ENCODE measurements around the gene CCDC112. TPM values are rescaled to one million over a fixed set of nuclear protein-coding genes. Genes with fewer than 3 reads are reported as not detected.

The CCDC112 gene
- total and polyA plus RNA-seq, 2 donors (not counting 3 experiments of a cell fraction or from before 2014, with no cell fraction given): 2.4 to 9.6 TPM

DNA sequence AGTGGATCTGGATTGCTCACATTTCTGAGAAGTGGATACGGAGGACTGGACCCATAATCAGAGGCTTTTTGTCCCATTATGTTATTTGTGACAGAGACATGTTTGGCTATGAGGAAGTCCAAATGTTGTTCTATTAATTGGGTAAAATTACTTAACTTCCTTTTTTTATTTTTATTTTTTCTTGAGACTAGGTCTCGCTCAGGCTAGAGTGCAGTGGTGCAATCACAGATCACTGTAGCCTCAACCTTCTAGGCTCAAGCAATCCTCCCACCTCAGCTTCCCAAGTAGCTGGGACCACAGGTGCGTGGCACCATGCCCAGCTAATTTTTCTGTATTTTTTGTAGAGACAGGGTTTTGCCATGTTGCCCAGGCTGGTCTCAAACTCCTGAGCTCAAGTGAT lies 21.9 kb downstream of the CCDC112 start:
- dilution Hi-C loops (cut with MboI; ENCODE audit: extremely low pct_ligation_motif_present, low sequenced_read_pairs): no loop called here
- H2AFZ ChIP-seq (ENCODE audit: low read depth, low read length): no peak overlapping the region
- POLR2A ChIA-PET: no interaction called here
- no peaks in the 10 kb centered on the region for H3K4me1 ChIP-seq (ENCODE audit: control insufficient read depth, extremely low read depth, insufficient read depth, low read length)
- no TSS peak for BruUV-seq (replicated peaks)
- H3K9me1 ChIP-seq (replicated peaks; ENCODE audit: control insufficient read depth, extremely low read depth, insufficient read depth, low read length): no peaks in the 10 kb centered on the region
- peaks cover 0 to 4% of the 10 kb centered on the region in 2 experiments for H3K36me3 ChIP-seq (ENCODE audit: control insufficient read depth in 2 of 2, extremely low read depth in 1 of 2, insufficient read depth in 2 of 2, low read length in 2 of 2)
- H3K27ac ChIP-seq (ENCODE audit: insufficient read depth, low read depth, low read length): no peak overlapping the region
- no peaks in the 10 kb centered on the region for H3K9me3 ChIP-seq (replicated peaks; ENCODE audit: control insufficient read depth, insufficient read depth, low read length)
- H3K27me3 ChIP-seq (ENCODE audit: control insufficient read depth in 2 of 2, insufficient read depth in 2 of 2, low read length in 2 of 2): no peaks in the 10 kb centered on the region
- FAIRE-seq (no peak), DNase-seq (ENCODE audit: low read depth, low spot score) (no peak)
- CTCF ChIA-PET: no interaction called here
- no peaks in the 10 kb centered on the region for H3K79me2 ChIP-seq (ENCODE audit: control insufficient read depth, insufficient read depth, low read length)
- H3K4me2 ChIP-seq (ENCODE audit: insufficient read depth, low read length): no peak overlapping the region
- no peak overlapping the region for H3K9ac ChIP-seq (replicated peaks; ENCODE audit: extremely low read depth, insufficient read depth, low read length)
- H3K4me3 ChIP-seq (replicated peaks in 1 of 3; ENCODE audit: insufficient read depth in 1 of 3, low read depth in 1 of 3, low read length in 3 of 3): no peak overlapping the region
- no peaks in the 10 kb centered on the region for H4K20me1 ChIP-seq (replicated peaks; ENCODE audit: control insufficient read depth, extremely low read depth, insufficient read depth, low read length)
- intact Hi-C loops (cut with micrococcal nuclease): no loop called here
- TF ChIP-seq FOS (IDR thresholded peaks at IDR 0.05; ENCODE audit: borderline replicate concordance, insufficient read depth, low read length) (no peak), POLR2AphosphoS5 (IDR thresholded peaks at IDR 0.05; ENCODE audit: insufficient read depth, low read depth, low read length) (no peak), GATA2 (IDR thresholded peaks at IDR 0.05; ENCODE audit: insufficient read depth, insufficient read length, low read depth, low read length) (no peak), CTCF (IDR thresholded peaks at IDR 0.05; ENCODE audit: extremely low read depth in 1 of 2, insufficient read depth in 1 of 2, low read depth in 1 of 2, low read length in 2 of 2) (no peak), MYC (IDR thresholded peaks at IDR 0.05; ENCODE audit: low read depth, low read length) (no peak), EZH2 (IDR thresholded peaks at IDR 0.05; ENCODE audit: borderline replicate concordance, low read depth, low read length, severe bottlenecking) (no peak), POLR2A (IDR thresholded peaks at IDR 0.05; ENCODE audit: low read depth, low read length) (no peak), JUN (IDR thresholded peaks at IDR 0.05; ENCODE audit: borderline replicate concordance, insufficient read depth, insufficient read length, low read depth) (no peak)
- TF ChIP-seq, protein P1, sequence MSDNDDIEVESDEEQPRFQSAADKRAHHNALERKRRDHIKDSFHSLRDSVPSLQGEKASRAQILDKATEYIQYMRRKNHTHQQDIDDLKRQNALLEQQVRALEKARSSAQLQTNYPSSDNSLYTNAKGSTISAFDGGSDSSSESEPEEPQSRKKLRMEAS (IDR thresholded peaks at IDR 0.05; ENCODE audit: insufficient read depth, insufficient read length): no peak

Data from endothelial cell of umbilical vein (primary cell).